ENCODE data around the gene ATP4B.

- TF ChIP-seq CTCF (conservative IDR thresholded peaks at IDR 0.05; ENCODE audit: low read length) (no peak), EZH2phosphoT487 (IDR thresholded peaks at IDR 0.05; ENCODE audit: borderline replicate concordance, low read depth, low read length) (no peak)
These were observed 37.8 kb downstream of the ATP4B start for GRCh38 chr13:113620036-113620796.
